Prostate gland (tissue), 2 donors: ENCODE measurements around the gene ZSCAN20.

Experiments used
- POLR2A ChIP-seq: fragments of 450-650 bp; IDR thresholded peaks from one replicate; pipeline ENCODE4 v1.6.1; 2016; ENCODE audit warnings: antibody characterized with exemption, mild to moderate bottlenecking
- POLR2AphosphoS5 ChIP-seq: sonication (generic); formaldehyde crosslinking; IDR thresholded peaks from one replicate; pipeline ENCODE4 v1.6.1; 2017; ENCODE audit warnings: antibody characterized with exemption
- TF ChIP-seq, protein P1 (sequence below), 4 experiments: fragments of 200-600 bp in 2 of 4; fragments of 450-650 bp in 2 of 4; sonication (generic) in 2 of 4; IDR thresholded peaks; 1 replicate in 3 of 4; 2 replicates in 1 of 4; pipeline ENCODE4 v1.5.1; 2016 to 2019; ENCODE audit warnings: antibody characterized with exemption in 4 of 4, mild to moderate bottlenecking in 2 of 4, moderate library complexity in 2 of 4

DNA sequence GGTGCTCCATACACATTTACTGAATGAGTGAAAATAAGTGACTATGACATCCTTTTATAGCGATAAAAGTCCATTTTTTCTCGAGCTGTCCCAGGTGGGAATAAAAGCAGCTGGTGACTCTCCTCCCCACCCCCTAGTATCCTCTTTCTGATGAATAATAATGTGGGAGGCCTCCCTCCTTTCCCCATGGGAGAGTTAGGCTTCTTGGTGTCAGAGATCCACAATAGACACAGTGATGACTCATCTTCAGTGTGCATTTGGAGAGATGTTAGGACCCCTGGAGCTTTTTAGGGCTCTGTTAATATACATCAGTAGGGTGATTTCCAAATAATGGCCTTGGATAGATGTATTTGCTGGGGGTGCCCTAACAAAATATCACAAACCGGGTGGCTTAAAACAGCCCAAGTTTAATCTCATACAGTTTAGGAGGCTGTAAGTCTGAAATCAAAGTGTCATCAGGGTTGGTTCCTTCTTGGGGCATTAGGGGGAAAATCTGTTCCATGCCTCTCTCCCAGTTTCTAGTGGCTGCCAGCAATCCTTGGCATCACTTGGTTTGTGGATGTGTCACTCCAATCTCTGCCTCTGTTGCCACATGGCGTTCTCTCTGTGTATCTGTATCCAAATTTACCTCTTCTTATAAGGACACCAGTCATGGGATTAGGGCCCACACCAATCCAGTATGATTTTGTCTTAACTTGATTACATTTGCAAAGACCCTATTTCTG is 37.2 kb upstream of the ZSCAN20 start:
- TF ChIP-seq, protein P1, sequence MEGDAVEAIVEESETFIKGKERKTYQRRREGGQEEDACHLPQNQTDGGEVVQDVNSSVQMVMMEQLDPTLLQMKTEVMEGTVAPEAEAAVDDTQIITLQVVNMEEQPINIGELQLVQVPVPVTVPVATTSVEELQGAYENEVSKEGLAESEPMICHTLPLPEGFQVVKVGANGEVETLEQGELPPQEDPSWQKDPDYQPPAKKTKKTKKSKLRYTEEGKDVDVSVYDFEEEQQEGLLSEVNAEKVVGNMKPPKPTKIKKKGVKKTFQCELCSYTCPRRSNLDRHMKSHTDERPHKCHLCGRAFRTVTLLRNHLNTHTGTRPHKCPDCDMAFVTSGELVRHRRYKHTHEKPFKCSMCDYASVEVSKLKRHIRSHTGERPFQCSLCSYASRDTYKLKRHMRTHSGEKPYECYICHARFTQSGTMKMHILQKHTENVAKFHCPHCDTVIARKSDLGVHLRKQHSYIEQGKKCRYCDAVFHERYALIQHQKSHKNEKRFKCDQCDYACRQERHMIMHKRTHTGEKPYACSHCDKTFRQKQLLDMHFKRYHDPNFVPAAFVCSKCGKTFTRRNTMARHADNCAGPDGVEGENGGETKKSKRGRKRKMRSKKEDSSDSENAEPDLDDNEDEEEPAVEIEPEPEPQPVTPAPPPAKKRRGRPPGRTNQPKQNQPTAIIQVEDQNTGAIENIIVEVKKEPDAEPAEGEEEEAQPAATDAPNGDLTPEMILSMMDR (IDR thresholded peaks at IDR 0.05): no peak
- TF ChIP-seq POLR2A (no peak), POLR2AphosphoS5 (no peak)
